GM12874 (cell line): ENCODE results near the gene BICD1.

Experiments
- CTCF ChIP-seq: IDR thresholded peaks from 2 replicates; pipeline ENCODE4 v1.5.1; 2011; ENCODE audit warnings: low read depth, mild to moderate bottlenecking, control low read depth, low read length, moderate library complexity; ENCODE audit not compliant: insufficient read depth

BICD1 gene

GRCh38 chr12:32252199-32253073, 145.8 kb downstream of the BICD1 start:
- TF ChIP-seq CTCF = no peak

GRCh38 chr12:32253154-32253790, 146.6 kb downstream of the BICD1 start:
- TF ChIP-seq CTCF = no peak

GRCh38 chr12:32254260-32254956, 147.8 kb downstream of the BICD1 start:
- TF ChIP-seq CTCF = no peak

GRCh38 chr12:32255588-32255987, 148.9 kb downstream of the BICD1 start:
- no peak for TF ChIP-seq CTCF

GRCh38 chr12:32257695-32258496, 151.2 kb downstream of the BICD1 start:
- TF ChIP-seq CTCF = no peak

GRCh38 chr12:32260696-32261095, 154.0 kb downstream of the BICD1 start:
- TF ChIP-seq CTCF = no peak
